Ecto neural progenitor cell (in vitro differentiated cells): ENCODE data around the gene NUP210.

Source experiments
- DNase-seq: peaks from one replicate; pipeline ENCODE4 v3.0.0-alpha.2; 2018; ENCODE audit warnings: low spot score

Gene NUP210

GRCh38 chr3:13288732-13289718 lies 131.1 kb downstream of the NUP210 start:
- DNase-seq, result no peak

DNA sequence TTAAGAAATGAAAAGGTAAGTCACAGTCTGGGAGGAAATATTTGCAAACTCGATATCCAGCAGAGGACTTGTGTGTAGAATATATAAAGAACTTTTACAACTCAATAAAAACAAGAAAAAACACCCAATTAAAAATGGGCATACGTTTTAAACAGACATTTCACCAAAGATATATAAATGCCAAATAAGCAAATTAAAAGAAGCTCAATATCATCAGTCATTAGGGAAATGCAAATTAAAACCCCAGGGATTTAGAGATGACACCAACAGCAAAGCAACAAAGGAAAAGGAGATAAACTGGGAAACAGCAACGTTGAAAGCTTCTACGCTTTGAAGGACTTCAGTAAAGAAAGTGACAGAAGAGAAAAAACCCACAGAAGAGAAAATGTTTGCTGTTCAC lies 132.3 kb downstream of the NUP210 start:
- no peak for DNase-seq

DNA sequence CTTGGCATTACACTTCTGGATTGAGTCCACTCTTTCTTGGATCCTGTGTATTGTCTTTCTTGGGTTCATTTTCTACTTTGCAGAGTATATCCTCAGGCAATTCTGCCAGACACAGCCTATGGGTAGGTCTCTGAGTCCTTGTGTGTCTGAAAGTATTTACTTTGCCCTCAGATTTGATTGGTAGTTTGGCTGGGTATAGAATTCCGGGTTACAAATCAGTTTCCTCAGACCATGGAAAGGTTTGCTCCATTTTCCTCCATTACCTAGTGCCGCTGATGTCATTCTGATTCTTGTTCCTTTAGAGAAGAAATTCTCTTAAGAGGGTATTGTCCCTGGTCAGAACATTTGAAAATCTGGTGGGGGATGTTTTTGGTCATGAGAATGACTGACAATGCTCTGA lies 133.2 kb downstream of the NUP210 start:
- no peak for DNase-seq

GRCh38 chr3:13285007-13285567 lies 135.0 kb downstream of the NUP210 start:
- no peak for DNase-seq

GRCh38 chr3:13283877-13284264 lies 136.3 kb downstream of the NUP210 start:
- no peak for DNase-seq

DNA sequence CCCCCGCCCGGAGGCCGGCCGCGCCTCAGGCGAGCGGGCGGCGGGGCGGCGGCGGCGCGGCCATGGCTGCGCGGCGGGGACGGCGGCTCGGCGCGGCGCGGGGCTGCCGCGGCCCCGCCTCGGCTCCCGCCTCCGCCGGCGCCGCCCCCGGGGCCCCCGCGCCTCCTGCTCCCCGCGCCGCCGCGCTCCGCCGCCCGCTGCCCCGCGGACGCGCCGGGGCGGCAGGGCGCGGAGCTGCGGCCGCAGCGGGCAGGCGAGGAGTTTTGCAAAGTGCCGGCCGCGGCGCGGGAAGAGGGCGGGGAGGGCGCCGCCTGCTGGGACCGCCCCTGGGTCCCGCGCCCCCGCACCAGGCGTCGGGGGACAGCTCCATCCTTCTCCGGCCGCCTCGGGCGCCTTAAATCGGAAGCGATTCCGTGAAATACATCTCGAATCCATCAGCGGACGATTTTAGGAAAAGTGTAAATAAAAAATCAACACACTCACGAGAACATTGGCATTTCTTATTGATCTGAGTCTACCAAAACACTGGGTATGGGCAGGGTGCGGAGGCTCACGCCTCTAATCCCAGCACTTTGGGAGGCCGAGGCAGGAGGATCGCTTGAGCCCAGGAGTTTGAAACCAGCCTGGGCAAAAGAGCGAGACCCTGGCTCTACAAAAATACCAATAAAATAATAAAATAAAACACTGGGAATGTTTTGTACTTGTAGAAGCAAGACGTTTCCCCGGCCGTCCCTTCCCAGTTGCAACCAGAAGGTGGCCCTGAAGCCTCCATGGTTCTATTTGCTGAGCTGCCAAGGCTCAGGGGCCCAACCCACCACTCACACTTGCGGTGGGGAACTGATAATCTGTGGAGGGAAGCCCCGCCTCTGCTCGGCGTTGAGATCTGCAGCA lies 136.9 kb downstream of the NUP210 start:
- DNase-seq, result peak; percentile 74

- DNase-seq, result no peak
These were observed 137.7 kb downstream of the NUP210 start for GRCh38 chr3:13282358-13282985.

DNA sequence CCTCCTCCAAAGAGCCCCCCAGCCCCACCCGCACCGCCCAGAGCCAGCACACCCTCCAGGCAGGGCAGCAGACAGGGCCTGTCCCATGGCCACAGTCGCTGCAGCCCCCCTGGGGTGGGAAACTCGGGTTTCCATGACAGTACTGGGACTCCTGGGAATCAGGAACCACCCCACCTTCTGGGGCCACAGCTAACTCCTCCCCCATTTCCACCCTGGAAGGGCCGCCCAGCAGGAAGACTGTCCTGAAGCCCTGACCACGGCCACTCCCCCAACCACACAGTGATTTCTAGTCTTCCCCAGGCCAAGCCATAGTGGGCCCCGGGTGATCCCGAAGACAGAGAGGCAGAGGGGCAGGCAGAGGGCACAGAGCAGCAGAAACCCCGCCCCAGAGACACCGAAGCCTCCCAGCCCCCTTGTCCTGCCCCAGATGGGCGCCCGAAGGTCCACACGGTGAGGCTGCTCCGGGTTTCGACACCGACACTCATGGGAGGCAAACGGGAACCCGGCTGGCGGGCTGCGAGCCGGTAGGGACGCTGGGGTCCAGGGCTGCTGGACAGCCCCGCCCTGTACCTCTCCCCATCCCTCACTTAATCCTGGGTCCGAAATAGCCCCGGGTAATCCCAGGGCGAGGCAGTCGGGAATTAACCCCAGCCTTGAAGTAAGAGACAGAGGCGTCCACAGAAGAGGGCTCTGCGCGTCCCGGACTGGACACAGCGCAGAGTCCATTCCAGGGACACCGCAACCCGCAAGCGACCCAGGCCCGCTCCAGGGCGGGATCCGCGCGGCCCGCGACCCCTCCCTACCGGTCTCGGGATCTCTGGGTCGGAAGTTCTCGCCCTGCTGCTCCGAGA lies 138.4 kb downstream of the NUP210 start:
- peak; percentile 68 for DNase-seq

DNA sequence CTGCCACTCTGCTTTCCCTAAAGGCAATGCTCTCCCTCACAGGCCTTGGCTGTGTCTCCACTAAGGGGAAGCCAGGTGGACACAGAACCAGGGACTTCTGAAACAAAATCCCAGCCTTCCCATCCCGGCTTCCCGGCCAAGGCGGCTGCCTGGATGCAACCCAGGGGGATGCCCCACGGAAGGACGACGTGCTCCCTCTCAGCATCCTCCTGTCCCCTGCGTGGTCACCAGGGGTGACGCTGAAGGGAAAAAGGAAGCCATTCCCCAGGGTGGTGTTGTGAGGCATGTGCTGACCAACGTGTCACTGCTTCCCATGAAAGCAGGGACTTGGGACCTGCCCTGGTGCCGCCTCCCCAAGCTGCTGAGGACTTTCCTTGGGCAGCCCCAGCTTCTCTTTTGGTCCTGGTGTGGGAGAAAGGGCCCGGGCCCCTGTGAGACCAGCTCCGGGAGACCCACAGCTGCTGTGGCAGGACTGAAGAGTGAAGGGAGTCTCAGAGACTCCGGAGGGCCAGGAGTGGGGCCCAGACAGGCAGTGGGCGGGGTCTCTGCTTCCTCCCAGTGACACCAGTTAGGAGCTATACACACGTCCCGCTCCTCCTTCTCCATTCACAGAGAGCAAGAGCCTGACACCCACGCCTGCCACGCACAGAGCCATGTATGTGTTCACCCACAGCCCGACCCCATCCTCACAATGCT lies 139.2 kb downstream of the NUP210 start:
- DNase-seq, result no peak

GRCh38 chr3:13280122-13280790 lies 139.9 kb downstream of the NUP210 start:
- no peak for DNase-seq

GRCh38 chr3:13279532-13279910 lies 140.6 kb downstream of the NUP210 start:
- no peak for DNase-seq

DNA sequence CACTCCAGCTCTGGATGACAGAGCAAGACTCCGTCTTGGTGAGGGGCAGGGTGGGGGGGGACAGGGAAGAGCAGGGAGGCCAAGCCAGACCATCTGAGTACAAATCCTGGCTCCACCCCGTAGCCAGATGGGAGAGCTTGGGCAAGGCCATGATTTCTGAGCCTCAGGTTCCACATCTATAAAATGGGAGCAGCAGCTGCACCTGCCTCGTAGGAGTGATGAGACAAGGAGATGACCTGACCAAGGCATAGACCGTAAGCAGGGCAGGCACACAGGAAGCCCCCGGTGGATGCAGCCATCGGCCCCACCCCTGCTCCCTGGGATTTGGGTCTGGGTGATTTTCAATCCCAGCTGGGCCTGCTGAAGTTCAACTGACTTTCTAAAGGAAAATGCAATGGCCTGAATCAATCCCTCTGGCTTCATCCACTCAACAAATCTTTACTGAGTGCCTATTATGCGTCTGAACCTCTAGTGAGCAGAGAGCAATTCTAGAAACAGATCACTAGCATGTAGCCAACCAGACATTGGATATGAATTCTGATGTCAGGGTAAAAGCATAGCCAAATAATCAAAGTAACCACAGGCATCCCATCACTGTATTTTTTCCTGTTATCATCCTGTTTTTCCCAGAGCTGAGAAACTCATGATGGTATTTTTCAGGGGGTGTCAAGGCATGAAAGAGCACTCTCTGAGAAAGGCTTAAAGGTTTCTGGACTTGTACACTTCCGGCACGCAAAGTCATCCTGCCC lies 141.2 kb downstream of the NUP210 start:
- no peak for DNase-seq

DNA sequence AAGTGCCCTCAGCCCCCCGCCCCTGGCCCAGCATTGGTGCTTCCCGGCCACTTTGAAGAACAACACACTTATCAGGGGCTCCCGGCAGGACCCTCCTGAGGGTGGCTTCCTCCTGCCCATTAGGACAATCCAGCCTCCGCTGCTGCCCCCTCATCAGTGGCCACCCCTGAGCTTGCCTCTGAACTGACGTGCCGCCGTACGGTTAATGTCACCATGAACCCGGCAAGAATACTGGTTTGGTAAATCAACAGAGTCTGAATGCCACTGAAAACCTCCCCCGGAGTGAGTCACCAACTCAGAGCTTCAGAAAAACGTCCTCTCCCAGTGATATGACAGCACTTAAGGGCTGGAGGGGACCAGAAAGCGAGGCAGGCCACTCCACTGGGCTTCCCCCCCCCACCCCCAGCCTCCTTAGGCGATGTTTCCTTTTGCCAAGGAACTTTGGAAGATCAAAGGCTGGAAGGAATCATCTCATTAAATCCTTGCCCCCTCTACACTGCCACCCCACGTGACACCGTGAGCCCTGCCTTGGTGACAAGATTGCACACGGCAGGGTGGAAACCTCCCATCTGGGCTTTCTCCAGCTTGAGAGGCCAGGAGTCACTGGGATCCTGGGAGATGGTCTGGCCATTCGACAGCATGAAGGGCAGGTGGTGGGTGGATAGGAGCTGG lies 142.1 kb downstream of the NUP210 start:
- DNase-seq, result no peak

DNA sequence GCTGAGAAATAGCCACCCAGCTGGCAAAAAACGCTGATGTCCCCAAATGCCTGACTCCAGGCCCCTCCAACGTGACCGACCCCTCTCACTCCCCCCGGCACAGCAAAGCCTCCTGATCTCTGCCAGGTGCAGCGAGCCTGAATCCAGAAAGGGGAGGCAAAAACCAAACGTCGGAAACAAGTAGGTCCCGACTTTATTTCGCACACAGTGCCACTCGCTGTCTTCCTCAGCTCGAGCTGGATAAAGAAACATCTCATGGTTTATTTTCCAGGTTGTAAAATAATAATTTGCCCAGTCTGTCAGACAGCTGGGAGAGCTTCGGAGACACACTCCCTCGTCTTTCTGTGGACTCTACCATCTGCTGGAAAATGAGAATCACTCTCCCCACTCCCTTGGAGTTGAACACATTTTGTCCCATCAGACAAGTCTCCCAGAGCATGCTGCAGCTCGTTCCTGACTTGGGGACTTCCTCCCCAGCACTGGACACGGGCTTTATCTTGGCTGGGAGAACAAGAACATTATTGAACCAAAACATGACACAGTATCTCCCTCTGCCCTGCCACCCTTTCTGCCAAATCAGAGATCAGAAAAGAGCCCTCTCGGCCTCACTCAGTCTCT lies 142.8 kb downstream of the NUP210 start:
- no peak for DNase-seq

GRCh38 chr3:13276438-13277195 lies 143.5 kb downstream of the NUP210 start:
- no peak for DNase-seq

DNA sequence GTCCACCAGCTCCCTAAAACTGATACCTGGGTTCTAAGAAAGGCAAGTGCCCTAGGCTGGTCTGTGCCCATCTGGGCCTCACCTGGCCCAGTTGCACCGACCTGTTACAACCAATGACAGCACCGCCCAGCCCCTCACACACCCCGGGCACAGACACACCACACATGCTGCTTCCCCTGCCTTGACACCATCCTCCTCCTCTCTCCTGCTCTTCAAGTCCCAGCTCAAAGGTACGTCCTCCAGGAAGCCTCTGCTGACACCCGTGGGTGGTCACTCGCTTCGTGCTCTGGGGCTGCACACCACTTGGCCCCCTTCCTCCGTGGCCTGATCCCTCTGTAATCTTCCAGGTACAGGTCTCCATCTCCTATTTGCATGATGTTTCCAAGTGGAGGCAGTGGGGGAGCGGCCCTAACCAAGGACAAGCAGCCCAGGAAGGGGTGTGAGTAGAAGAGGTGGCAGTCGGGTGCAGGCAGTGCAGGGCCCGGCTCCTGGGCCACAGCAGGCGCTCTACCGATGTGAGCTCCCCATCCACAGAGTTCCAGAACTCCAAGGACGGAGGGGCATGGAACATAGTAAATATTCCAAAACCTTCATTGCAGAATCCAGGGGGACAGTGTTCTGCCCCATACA lies 144.6 kb downstream of the NUP210 start:
- DNase-seq, result no peak
